ENCODE results near the gene HEXB. TPM values are rescaled to one million over a fixed set of nuclear protein-coding genes. Genes with fewer than 3 reads are reported as not detected.

Gene HEXB
- total and polyA plus RNA-seq, 2 of the 13 experiments (the other 11 are each of a cell fraction or from before 2014, with no cell fraction given) = 100 to 104 TPM

DNA sequence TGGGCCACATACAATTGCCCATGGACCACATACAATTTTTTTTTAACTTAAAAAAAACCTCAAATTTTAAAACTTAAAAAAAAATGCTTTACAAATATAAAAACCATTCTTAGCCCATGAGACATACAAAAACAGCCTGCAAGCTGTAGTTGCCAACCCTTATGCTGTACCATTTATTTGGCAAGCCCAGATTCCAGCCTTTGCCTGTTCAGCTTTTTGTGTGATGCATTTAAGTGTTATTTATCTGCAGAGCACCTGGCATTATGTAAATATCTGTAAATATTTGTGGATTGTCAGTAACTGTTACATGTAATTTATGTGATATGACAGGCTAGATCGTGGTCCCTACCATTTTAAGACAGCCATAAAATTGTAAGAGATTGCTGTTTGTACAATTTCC, 32.6 kb downstream of the HEXB start:
- H3K9me3 ChIP-seq (ENCODE audit: low read length) = no peaks in the 10 kb centered on the region
- DNase-seq (ENCODE audit: low spot score) (no peak), ATAC-seq (no peak), FAIRE-seq (no peak)
- H2AFZ ChIP-seq (ENCODE audit: low read length) = no peak overlapping the region
- no peak overlapping the region for H3K27ac ChIP-seq (ENCODE audit: extremely low read length, insufficient read depth, low read length)
- no peak overlapping the region for H3K4me3 ChIP-seq (replicated peaks in 1 of 3; ENCODE audit: insufficient read depth in 1 of 3, low read depth in 2 of 3, low read length in 3 of 3)
- intact Hi-C loops (cut with micrococcal nuclease; ENCODE audit: unreplicated experiment) = no loop called here
- ChIA-PET CTCF (ENCODE audit: low intra/inter-chr PET ratio, low total read pairs) (no interaction called here), POLR2A (no interaction called here)
- H3K9ac ChIP-seq (ENCODE audit: insufficient read depth, low read depth, low read length) = no peak overlapping the region
- no peaks in the 10 kb centered on the region for H3K4me1 ChIP-seq (ENCODE audit: insufficient read depth, low read length)
- 93% methylated on average over 1 of the region's 1 CpG for WGBS (ENCODE audit: low lambda C conversion rate)
- H3K4me2 ChIP-seq (ENCODE audit: low read depth, low read length) = no peak overlapping the region
- H3K27me3 ChIP-seq (ENCODE audit: control insufficient read depth in 1 of 2, insufficient read depth in 2 of 2, low read length in 2 of 2) = no peaks in the 10 kb centered on the region
- in situ Hi-C loops (cut with HindIII; ENCODE audit: extremely low pct_ligation_motif_present, low pct_unique_long_range_greater_than_20kb) = no loop called here
- H3K79me2 ChIP-seq (ENCODE audit: insufficient read depth, low read length) = no peaks in the 10 kb centered on the region
- peaks cover 6 to 14% of the 10 kb centered on the region in 2 experiments; a peak in 4 of 5 replicates for H3K36me3 ChIP-seq (replicated peaks in 1 of 2; ENCODE audit: control insufficient read depth in 1 of 2, insufficient read depth in 2 of 2, low read length in 2 of 2)
- TF ChIP-seq, protein P1, sequence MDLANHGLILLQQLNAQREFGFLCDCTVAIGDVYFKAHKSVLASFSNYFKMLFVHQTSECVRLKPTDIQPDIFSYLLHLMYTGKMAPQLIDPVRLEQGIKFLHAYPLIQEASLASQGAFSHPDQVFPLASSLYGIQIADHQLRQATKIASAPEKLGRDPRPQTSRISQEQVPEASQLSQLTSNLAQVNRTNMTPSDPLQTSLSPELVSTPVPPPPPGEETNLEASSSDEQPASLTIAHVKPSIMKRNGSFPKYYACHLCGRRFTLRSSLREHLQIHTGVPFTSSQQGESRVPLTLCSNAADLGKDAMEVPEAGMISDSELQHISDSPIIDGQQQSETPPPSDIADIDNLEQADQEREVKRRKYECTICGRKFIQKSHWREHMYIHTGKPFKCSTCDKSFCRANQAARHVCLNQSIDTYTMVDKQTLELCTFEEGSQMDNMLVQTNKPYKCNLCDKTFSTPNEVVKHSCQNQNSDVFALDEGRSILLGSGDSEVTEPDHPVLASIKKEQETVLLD (CRISPR knock-in tag; IDR thresholded peaks at IDR 0.05; ENCODE audit: low read depth) = no peak
- TF ChIP-seq ZNF337 (CRISPR knock-in tag; IDR thresholded peaks at IDR 0.05; ENCODE audit: borderline replicate concordance, low read depth) (no peak), HDAC2 (CRISPR knock-in tag; IDR thresholded peaks at IDR 0.05) (no peak), RORA (CRISPR knock-in tag; IDR thresholded peaks at IDR 0.05) (no peak), ZNF501 (CRISPR knock-in tag; IDR thresholded peaks at IDR 0.05) (no peak), ZFY (CRISPR knock-in tag; IDR thresholded peaks at IDR 0.05) (no peak), GPN1 (CRISPR knock-in tag; IDR thresholded peaks at IDR 0.05; ENCODE audit: borderline replicate concordance) (no peak), ZFP36L1 (CRISPR knock-in tag; IDR thresholded peaks at IDR 0.05) (no peak), MYNN (CRISPR knock-in tag; IDR thresholded peaks at IDR 0.05; ENCODE audit: low read depth) (no peak), TSC22D2 (CRISPR knock-in tag; IDR thresholded peaks at IDR 0.05; ENCODE audit: borderline replicate concordance) (no peak), CREB1 (IDR thresholded peaks at IDR 0.05) (no peak), CREB1 (CRISPR knock-in tag; IDR thresholded peaks at IDR 0.05) (no peak), CHD2 (IDR thresholded peaks at IDR 0.05; ENCODE audit: low read depth, low read length) (no peak), SKIL (CRISPR knock-in tag; IDR thresholded peaks at IDR 0.05; ENCODE audit: borderline replicate concordance) (no peak), REL (CRISPR knock-in tag; conservative IDR thresholded peaks at IDR 0.05) (no peak), ZZZ3 (CRISPR knock-in tag; IDR thresholded peaks at IDR 0.05; ENCODE audit: borderline replicate concordance) (no peak), ZSCAN22 (CRISPR knock-in tag; IDR thresholded peaks at IDR 0.05) (no peak), ARNT (IDR thresholded peaks at IDR 0.05) (no peak)
- TF ChIP-seq, protein P2, sequence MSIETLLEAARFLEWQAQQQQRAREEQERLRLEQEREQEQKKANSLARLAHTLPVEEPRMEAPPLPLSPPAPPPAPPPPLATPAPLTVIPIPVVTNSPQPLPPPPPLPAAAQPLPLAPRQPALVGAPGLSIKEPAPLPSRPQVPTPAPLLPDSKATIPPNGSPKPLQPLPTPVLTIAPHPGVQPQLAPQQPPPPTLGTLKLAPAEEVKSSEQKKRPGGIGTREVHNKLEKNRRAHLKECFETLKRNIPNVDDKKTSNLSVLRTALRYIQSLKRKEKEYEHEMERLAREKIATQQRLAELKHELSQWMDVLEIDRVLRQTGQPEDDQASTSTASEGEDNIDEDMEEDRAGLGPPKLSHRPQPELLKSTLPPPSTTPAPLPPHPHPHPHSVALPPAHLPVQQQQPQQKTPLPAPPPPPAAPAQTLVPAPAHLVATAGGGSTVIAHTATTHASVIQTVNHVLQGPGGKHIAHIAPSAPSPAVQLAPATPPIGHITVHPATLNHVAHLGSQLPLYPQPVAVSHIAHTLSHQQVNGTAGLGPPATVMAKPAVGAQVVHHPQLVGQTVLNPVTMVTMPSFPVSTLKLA (IDR thresholded peaks at IDR 0.05) = no peak
- no peaks in the 10 kb centered on the region for H4K20me1 ChIP-seq (ENCODE audit: insufficient read depth, low read length)
- no TSS peak for BruUV-seq (replicated peaks)

All from HepG2 (cell line).